GM19395 (cell line): ENCODE measurements around the gene CD226.
"Not testable (repeated sequence)": the region's sequence is repeated elsewhere in the genome, so short reads cannot be mapped to it uniquely, and the experiment has no call there.

Source experiments
- ATAC-seq: cut with Tn5 transposase; IDR thresholded peaks from one replicate; pipeline ENCODE4 v1.9.1; 2021; ENCODE audit warnings: mild to moderate bottlenecking, moderate library complexity; ENCODE audit not compliant: unreplicated experiment

Gene CD226

DNA sequence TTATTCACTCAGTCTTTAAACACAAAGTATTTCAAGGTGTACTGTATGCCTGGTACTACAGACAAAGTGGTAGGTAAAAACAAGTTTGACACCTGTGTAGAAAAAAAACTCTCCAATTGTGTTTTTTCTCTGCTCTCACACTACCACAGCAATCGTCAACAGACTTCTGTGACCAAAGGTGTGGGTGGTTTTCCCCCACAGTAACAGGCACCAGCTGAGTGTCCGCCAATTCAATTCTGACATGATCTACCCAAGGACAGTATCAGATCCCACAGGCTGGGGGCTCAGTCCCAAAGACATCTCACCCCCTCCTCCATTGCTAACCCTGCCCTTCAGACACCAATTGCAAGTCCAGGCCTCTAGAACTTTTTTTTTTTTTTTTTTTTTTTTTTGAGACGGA is 71.2 kb downstream of the CD226 start:
- ATAC-seq = no peak

DNA sequence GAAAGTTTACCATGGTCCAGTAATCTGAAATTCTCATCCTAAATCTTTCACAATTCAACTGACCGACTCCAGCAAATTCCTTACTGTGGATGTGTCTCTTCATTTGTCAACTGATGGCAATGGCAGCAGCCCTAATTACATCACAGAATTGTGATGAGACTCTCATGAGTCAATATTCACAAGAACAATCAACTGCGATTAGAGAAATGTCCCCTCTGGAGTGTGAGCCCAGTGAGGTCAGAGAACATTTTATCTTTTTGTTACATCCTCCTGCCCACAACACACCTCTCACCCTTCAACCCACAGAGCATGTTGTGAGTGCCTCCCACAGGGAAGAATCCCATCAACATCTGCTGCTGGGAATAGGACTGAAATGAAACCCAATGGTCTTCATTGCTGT is 73.6 kb downstream of the CD226 start:
- no peak for ATAC-seq

DNA sequence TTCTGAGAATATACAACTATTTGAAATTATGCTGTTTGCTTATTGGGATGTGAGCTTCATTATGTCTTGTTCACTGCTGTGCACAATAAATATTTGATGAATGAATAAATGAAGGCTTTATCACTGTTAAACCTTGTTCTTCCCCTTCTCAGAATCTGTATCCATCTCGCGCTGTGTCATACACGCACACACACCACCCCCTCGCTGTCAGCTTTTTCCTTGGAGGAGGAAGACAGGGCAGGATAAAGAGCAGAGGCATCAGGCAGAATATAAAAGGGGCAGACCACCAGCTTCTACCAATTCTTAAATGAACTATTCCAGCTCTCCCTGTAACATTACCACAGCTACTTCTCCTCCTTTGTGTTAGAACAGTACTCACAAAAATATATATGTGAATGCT is 75.0 kb downstream of the CD226 start:
- ATAC-seq = no peak

DNA sequence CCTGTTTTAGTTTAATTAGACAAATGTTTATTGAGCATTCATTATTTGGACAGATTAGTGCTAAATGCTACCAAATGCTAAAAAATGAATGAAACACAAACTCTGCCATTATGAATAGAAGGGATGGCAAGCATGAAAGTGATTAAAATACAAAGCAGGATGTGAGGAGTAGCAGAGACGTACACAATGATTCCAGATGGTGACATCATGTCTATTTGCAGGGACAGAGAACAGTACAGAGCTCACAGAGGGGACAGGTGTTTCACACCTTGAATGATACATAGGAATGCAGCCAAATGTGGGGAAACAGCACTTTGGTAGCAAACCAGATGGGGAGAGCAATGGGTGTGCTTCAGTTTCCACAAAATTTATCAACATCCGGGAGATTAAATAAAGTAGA is 76.3 kb downstream of the CD226 start:
- ATAC-seq = no peak

DNA sequence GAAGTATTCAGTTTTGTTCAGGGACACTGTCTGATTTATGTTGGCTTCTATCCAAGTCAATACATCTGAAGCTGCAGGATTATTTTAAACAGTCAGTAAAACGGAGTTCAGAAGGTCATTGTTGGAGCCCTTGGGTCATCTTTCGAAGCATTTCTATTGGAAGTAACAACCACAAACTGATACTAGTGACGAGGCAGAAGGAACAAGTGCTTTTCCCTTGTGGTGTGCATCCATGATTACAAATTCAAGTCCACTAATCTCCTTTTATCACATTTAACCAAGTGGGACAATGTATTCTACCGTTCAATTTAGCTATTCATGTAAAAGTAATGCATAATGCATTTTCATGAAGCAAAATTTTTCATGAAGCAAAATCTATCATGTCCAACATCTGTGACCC is 76.9 kb downstream of the CD226 start:
- no peak for ATAC-seq

DNA sequence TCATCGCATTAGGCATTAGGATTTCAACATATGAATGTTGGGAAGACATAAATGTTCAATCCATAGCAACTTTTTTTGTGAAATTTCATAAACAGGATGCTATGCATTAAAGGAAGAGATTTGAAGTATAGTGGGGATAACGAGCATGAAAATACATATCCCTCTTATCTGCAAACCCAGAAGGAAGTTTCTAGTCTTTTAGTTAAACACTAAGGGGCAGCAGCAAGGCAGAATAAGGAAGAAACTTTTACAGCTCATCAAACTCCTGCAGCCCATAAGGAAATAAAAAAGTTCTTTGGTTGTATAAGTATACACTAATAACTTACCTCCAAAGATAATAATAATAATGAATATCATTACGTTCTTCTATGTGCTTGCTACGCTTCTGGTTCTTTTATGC is 81.5 kb downstream of the CD226 start:
- no peak for ATAC-seq

DNA sequence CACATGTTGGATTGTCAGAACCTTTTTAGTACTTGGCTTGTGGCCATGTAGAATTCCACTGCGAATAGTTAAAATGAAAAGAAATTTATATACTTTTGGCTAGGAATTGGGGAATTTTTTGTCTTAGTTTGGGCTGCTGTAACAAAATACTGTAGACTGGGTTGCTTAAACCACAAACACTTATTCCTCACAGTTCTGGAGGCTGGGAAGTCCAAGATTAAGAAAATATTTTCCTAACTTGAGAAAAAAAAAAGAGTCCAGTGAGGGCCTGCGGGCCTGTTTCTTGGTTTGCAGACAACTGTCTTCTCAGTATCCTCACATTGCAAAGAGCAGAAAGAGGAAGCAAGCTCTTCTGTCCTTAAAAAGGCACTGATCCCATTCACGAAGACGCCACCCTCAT is 81.9 kb downstream of the CD226 start:
- ATAC-seq = no peak

DNA sequence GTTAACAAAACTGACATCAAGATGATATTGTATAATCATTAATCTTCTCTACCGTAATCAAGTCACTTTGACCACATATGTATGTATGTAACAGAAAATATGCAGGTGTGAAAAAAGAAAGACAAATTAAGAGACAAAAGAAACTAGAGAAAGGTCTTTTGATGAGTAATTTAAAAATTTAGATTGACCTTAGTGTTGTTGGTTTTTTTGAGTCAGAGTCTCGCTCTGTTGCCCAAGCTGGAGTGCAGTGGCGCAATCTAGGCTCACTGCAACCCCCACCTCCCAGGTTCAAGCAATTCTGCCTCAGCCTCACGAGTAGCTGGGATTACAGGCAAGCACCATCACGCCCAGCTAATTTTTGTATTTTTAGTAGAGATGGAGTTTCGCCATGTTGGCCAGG is 82.9 kb downstream of the CD226 start:
- peak; percentile 79 for ATAC-seq

DNA sequence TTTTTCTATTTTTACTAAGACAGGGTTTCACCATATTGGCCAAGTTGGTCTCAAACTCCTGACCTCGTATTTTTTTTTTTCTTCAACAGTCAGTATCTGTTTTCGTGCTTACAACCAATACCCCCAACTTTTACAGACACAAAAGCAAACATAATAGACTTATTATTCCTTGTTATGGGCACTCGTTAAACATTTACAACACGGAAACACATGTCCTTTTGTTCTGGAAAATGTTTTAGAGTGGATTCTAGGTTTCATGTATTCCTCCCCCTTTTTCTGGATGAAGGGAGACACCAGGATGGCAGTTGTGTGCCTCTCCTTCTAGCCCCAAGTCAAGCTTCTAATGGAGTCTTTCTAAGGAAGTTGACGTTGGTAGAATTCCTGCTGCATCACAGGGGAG is 88.8 kb downstream of the CD226 start:
- no peak for ATAC-seq

DNA sequence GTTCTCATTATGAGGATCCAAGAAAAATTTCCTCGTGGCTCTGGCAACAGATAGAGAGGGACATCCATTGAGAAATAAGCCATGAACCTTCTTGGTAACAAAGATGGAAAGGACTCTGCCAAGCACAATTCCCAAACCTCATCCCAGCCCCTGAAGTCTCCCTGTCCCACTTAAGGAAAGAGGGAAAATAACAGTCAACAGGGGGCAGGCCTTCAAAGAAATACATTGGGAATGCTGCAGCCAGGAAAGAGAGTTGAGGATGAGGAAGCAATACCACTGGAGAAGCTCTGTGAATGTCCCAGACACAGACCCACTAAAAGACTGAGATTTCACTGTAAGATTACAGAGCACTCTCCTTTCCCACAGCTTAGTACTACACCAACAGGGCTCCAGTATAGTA is 93.2 kb downstream of the CD226 start:
- ATAC-seq = no peak

DNA sequence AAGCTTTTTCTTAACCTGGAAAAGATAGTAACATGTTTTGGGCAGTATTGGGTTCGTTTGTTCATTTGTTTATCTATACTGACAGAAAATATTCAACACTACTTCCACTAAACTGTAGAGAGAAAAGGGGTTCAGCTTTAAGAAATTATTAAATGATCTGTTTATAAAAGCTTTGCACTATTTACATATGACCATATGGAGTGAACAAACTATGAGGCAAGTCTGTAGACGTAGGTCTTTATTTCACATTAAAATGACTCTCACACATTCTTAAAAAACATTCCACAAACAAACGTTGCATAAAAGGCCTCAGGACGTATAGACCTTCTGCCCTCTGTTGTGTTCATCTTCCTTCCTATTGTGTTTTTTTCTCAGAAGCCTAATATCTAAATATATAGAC is 94.6 kb downstream of the CD226 start:
- ATAC-seq = no peak

DNA sequence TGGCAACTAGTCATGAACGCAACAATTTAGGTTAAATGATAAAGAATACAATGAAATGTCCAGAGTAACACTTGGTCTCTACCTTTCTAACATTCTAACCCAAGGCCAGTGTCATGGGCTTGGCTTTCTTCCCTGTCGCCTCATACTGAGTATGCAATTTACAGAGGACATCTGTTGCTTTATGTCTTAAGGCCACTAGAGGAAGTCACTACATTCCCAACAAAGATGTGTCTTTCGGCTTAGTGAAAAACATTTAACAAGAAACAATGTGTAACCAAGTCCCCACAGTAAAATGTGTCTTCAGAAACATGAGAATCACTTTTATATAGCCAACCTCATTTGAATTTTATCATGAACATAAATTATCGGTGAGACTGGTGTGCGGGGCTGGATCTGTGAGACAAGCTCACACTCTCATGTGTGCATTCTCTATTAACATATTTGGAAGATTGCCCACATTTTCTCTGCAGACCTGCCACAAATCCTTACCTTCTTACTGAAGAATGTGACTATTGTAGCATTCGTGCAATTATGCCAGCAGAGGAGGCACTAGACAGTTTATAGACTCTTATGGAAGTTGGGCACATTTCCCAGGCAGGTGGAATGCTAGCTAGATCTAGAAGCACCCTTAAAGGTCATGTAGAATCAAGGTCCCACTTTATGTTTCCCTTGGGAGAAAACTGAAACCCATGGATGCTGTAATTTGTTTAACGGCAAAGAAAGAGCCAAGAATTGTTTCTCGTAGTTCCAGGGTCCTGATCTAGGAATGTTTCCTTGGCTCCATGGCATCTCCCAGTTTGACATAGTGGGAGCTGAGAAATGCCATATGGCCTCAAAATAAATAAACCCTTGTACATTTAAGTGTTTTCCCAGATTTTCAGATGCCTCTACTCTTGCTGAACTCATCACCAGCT is 101.8 kb downstream of the CD226 start:
- no peak for ATAC-seq

DNA sequence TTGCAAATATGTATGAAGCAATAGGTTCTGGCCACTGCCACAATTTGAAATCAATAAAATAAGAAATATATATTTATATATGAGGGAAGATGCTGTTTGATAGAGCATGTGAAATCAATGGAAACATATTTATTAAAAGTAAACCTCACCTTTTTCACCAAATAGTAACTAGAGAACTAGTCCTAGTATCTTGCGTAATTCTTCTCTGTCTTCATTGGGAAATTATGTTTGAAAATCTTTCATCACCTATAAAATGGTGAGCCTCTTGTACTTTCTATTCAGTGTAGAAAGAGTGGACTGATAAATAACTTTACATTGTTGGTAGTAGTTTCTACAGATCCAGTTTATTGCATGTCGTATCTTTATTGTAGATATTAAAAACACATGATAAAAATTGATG is 103.0 kb downstream of the CD226 start:
- no peak for ATAC-seq

DNA sequence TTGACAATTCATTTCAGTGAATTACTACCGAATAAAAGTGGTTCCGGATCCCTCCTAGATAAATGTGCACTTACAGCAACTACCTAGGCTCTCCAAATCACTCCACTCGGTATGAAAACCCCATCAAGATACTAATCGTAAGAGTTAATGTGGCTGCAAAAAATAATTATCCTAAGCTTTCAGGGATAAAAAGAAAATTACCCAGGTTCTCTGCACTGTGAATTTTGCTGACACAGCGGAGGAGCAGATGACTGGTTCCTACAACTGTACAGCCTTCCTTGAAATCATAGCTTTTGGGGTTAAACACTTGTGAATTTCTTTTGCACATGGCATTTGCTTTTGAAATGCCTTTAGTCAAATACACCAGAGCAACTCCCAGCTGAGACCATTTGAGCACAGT is 104.7 kb downstream of the CD226 start:
- ATAC-seq = no peak

DNA sequence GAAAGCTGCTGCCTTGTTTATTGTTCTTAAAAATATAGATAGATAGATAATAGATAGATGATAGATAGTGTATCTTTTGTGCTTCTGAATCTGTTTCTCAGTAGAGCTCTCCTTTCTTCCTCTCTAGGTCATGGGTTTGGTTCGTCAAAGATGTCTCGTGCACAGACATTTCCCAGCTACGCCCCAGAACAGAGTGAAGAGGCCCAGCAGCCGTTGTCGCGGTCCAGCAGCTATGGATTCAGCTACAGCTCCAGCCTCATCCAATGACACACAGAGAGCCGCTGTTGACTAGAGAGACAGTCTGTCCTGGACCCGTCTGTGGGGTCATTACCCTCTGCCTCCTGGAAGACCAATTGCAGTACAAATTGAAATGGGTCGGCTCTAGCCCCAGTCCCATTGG is 106.6 kb downstream of the CD226 start:
- ATAC-seq = no peak

DNA sequence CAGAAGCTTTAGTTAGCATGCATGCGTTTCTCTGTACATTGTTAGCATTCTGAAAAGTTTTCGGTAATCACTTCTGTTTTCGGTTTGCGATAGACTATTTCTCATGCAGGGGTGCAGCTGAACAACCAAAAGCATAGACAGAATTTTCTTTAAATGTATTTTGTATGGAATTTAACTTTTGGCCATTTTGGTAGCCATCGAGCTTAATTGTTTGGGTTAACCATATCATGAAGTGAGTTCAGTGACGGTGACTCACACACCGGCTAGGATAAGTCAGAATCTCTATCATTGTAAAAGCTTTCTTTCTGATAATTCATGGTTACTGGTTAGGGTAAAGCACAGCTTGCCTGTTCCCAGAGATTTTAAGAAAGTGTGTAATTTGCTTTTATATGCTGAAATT is 107.2 kb downstream of the CD226 start:
- no peak for ATAC-seq

DNA sequence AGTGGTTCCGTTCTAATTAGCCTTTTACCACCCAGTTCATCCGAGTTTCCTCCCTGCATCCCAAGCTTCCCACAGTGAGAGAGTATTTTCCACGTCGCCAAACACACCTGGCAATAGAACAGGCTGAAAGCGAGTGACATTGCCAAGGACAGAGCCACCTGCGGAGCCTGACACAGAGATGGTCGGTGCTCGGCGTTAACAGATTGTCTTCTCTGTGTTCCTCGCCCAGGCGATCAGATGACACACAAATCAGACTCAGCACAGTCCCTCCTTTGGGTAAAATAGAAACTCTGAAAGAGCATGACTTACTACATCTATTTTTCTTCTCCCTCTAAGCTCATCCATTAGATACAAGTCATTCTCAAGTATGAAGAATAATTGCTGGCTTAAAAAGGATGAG is 107.7 kb downstream of the CD226 start:
- no peak for ATAC-seq

DNA sequence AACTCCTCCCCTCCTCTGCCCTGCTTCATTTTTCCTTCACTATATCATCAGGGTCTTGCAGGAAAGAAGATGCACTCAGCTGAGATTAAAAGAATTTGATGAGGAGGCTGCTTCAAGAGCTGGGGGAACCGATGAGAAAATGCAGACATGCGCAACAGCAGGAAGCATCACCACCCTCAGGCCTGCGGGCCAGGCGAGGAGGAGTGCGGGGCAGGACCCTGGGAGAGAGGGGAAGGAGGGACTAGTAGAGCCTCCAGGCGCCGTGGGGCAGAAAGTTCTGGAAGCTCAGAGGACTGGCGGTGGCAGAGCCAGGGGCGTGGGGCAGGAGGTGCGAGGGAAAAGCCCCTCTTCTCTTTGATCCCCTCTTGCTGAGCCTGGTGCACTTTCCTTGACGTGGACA is 108.2 kb downstream of the CD226 start:
- ATAC-seq = no peak

DNA sequence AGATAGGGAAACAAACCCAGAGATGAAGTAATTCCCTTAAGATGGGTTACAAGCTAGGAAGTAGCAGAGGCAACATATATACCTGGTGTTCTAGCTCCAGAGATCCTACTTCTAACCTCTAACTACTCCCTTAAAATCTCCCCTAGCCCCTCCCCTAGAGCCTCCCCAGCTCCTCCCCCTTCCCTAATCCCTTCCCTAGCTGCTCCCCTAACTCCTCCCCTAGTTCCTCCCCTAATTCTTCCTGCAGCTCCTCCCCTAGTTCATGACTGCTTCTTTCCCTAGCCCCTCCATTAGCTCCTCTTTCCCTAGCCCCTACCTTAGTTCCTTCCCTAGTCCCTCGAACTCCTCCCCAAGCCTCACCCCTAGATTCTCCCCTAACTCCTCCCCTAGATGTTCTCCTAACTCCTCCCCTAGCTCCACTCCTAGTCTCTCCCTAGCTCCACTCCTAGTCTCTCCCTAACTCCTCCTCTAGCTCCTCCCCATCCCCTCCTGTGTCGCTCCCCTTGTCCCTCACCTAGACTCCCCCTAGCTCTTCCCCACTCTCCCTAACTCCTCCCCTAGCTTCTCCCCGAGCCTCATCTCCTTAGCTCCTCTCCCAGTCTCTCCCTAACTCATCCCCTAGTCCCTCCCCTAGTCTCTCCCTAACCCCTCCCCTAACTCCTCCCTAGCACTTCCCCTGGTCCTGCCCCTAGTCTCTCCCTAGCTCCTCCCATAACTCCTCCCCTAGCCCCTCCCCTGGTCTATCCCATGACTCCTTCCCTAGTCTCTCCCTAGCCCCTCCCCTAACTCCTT is 108.9 kb downstream of the CD226 start:
- no peak for ATAC-seq

DNA sequence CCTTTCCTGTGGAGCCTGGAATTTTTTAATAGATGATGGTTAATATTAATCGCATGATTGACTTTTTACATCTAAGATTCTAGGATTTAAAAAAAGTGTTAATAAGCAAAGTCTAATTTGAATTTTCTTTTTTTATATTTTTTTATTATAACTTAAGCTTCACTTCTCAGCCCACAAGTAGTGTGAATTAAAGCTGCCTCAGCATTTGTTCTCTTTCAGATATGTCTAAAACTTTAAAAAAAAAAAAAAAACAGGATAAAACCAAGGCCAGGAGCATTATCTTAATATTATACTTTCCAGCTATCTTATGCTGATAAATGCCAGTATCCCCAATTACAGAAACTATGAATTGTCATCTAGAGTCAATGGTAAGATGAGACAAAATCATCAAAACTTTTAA is 109.7 kb downstream of the CD226 start:
- no peak for ATAC-seq

DNA sequence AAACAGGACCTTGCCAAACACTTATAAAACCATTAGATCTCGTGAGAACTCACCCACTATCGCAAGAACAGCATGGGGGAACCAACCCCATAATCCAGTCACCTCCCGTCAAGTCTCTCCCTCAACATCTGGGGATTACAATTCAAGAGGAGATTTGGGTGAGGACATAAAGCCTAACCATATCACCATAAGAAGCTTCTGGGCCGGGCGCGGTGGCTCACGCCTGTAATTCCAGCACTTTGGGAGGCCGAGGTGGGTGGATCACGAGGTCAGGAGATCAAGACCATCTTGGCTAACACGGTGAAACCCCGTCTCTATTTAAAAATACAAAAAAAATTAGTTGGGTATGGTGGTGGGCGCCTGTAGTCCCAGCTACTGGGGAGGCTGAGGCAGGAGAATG is 112.7 kb downstream of the CD226 start:
- ATAC-seq = not testable (repeated sequence)

DNA sequence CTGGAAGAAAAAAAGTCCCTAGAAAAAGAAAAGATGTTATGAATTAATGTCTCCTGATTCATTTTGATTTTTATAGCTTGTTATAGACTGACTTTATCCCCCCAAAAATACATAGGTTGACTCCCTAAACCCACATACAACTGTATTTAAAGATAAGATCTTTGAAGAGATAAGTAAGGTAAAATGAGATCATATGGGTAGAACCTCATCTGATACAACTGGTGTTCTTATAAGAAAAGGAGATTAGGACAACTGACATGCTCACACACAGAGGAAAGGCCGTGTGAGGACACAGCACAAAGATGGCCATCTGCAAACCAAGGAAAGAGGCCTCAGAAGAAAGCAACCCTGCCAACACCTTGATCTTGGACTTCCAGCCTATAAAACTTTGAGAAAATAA is 117.5 kb downstream of the CD226 start:
- no peak for ATAC-seq
